ENCODE results near the gene TNF.

Gene TNF

DNA sequence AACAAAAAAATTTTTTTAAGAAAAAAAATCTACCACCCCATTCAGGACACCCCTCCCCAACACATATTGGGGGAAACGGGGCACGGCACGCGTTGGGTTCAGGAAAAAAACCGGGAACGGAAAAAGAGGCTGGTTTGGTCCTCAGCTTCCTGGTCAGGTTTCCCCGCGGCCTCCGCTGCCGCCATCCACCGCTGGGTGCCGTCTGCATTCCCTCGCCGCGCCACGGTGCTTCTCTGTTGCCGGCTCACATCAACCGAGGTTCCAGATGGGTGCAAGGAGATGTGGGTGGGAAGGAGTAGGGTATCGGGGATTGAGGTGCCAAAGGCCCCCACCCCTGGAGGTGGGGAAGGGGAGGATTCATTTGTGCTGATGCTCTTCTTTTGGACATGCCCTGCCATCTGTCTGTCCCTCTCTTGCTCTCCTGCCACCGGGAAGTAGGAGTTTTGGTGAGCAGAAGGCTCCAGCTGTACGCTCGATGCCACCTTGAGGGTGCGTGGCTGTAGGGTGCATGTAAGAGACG lies 40.8 kb upstream of the TNF start:
- TF ChIP-seq TCF4 (CRISPR knock-in tag; IDR thresholded peaks at IDR 0.05; ENCODE audit: borderline replicate concordance) (no peak), ESRRG (CRISPR knock-in tag; IDR thresholded peaks at IDR 0.05) (no peak), ZNF8 (CRISPR knock-in tag; IDR thresholded peaks at IDR 0.05) (no peak), ISL1 (CRISPR knock-in tag; IDR thresholded peaks at IDR 0.05) (no peak), ZC3H10 (CRISPR knock-in tag; IDR thresholded peaks at IDR 0.05) (no peak), CSDC2 (CRISPR knock-in tag; IDR thresholded peaks at IDR 0.05) (no peak), TOX (CRISPR knock-in tag; IDR thresholded peaks at IDR 0.05; ENCODE audit: borderline replicate concordance) (no peak)
- TF ChIP-seq, protein P1, sequence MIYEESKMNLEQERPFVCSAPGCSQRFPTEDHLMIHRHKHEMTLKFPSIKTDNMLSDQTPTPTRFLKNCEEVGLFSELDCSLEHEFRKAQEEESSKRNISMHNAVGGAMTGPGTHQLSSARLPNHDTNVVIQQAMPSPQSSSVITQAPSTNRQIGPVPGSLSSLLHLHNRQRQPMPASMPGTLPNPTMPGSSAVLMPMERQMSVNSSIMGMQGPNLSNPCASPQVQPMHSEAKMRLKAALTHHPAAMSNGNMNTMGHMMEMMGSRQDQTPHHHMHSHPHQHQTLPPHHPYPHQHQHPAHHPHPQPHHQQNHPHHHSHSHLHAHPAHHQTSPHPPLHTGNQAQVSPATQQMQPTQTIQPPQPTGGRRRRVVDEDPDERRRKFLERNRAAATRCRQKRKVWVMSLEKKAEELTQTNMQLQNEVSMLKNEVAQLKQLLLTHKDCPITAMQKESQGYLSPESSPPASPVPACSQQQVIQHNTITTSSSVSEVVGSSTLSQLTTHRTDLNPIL (CRISPR knock-in tag; IDR thresholded peaks at IDR 0.05; ENCODE audit: low read depth), result no peak
- TF ChIP-seq, protein P2, sequence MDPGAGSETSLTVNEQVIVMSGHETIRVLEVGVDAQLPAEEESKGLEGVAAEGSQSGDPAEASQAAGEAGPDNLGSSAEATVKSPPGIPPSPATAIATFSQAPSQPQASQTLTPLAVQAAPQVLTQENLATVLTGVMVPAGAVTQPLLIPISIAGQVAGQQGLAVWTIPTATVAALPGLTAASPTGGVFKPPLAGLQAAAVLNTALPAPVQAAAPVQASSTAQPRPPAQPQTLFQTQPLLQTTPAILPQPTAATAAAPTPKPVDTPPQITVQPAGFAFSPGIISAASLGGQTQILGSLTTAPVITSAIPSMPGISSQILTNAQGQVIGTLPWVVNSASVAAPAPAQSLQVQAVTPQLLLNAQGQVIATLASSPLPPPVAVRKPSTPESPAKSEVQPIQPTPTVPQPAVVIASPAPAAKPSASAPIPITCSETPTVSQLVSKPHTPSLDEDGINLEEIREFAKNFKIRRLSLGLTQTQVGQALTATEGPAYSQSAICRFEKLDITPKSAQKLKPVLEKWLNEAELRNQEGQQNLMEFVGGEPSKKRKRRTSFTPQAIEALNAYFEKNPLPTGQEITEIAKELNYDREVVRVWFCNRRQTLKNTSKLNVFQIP (CRISPR knock-in tag; IDR thresholded peaks at IDR 0.05; ENCODE audit: borderline replicate concordance, low read depth), result no peak
- no peak for ATAC-seq

DNA sequence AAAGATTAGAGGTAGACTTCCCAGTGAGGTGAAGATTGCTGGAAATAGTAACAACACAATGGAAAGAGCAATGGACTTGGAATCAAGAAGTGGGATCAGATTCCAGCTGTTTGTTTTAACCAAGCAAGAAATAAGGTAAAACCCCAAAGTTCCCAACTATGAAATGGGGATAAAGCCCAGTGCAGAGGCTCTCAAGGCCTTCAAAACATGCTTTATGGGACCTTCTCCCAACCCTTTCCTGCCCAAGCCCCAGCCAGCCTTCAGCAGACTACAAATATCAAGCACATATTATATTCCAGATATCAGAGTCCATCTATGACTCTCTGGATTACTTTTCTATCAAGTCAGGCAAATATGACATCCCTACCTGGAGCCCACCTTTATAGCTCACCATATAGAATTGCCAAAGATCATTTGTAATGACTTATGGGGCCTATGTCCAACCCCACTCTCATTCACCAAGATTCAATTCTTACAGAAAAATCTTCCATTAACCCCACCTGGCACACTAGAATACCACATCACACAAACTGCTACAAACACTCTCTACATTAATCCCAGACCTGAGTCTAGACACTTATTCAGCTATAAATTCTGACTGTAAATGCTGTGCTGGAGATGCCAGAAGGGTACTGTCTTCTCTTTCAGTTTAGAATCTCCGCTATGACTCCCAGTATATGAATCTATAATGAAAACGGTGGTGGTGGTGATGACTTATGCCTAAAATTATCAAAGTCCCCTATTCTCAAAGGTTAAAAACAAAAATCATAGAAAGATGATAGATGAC lies 39.6 kb upstream of the TNF start:
- no peak for ATAC-seq
- TF ChIP-seq, protein P3, sequence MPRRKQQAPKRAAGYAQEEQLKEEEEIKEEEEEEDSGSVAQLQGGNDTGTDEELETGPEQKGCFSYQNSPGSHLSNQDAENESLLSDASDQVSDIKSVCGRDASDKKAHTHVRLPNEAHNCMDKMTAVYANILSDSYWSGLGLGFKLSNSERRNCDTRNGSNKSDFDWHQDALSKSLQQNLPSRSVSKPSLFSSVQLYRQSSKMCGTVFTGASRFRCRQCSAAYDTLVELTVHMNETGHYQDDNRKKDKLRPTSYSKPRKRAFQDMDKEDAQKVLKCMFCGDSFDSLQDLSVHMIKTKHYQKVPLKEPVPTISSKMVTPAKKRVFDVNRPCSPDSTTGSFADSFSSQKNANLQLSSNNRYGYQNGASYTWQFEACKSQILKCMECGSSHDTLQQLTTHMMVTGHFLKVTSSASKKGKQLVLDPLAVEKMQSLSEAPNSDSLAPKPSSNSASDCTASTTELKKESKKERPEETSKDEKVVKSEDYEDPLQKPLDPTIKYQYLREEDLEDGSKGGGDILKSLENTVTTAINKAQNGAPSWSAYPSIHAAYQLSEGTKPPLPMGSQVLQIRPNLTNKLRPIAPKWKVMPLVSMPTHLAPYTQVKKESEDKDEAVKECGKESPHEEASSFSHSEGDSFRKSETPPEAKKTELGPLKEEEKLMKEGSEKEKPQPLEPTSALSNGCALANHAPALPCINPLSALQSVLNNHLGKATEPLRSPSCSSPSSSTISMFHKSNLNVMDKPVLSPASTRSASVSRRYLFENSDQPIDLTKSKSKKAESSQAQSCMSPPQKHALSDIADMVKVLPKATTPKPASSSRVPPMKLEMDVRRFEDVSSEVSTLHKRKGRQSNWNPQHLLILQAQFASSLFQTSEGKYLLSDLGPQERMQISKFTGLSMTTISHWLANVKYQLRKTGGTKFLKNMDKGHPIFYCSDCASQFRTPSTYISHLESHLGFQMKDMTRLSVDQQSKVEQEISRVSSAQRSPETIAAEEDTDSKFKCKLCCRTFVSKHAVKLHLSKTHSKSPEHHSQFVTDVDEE (CRISPR knock-in tag; IDR thresholded peaks at IDR 0.05), result no peak
- TF ChIP-seq ZNF70 (CRISPR knock-in tag; IDR thresholded peaks at IDR 0.05), result no peak
- TF ChIP-seq RARB (CRISPR knock-in tag; IDR thresholded peaks at IDR 0.05), result no peak
- TF ChIP-seq, protein P4, sequence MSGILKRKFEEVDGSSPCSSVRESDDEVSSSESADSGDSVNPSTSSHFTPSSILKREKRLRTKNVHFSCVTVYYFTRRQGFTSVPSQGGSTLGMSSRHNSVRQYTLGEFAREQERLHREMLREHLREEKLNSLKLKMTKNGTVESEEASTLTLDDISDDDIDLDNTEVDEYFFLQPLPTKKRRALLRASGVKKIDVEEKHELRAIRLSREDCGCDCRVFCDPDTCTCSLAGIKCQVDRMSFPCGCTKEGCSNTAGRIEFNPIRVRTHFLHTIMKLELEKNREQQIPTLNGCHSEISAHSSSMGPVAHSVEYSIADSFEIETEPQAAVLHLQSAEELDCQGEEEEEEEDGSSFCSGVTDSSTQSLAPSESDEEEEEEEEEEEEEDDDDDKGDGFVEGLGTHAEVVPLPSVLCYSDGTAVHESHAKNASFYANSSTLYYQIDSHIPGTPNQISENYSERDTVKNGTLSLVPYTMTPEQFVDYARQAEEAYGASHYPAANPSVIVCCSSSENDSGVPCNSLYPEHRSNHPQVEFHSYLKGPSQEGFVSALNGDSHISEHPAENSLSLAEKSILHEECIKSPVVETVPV (CRISPR knock-in tag; IDR thresholded peaks at IDR 0.05), result no peak
- no peak for TF ChIP-seq ZNF8 (CRISPR knock-in tag; IDR thresholded peaks at IDR 0.05)
- TF ChIP-seq ISL1 (CRISPR knock-in tag; IDR thresholded peaks at IDR 0.05), result no peak
- TF ChIP-seq ZFP30 (CRISPR knock-in tag; IDR thresholded peaks at IDR 0.05), result no peak
- TF ChIP-seq TOX (CRISPR knock-in tag; IDR thresholded peaks at IDR 0.05; ENCODE audit: borderline replicate concordance), result no peak
- no peak for TF ChIP-seq ZC3H10 (CRISPR knock-in tag; IDR thresholded peaks at IDR 0.05)
- TF ChIP-seq, protein P5, sequence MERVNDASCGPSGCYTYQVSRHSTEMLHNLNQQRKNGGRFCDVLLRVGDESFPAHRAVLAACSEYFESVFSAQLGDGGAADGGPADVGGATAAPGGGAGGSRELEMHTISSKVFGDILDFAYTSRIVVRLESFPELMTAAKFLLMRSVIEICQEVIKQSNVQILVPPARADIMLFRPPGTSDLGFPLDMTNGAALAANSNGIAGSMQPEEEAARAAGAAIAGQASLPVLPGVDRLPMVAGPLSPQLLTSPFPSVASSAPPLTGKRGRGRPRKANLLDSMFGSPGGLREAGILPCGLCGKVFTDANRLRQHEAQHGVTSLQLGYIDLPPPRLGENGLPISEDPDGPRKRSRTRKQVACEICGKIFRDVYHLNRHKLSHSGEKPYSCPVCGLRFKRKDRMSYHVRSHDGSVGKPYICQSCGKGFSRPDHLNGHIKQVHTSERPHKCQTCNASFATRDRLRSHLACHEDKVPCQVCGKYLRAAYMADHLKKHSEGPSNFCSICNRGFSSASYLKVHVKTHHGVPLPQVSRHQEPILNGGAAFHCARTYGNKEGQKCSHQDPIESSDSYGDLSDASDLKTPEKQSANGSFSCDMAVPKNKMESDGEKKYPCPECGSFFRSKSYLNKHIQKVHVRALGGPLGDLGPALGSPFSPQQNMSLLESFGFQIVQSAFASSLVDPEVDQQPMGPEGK (CRISPR knock-in tag; IDR thresholded peaks at IDR 0.05; ENCODE audit: borderline replicate concordance), result no peak
- TF ChIP-seq CSDC2 (CRISPR knock-in tag; IDR thresholded peaks at IDR 0.05), result no peak
- no peak for TF ChIP-seq GLIS3 (CRISPR knock-in tag; IDR thresholded peaks at IDR 0.05)
- TF ChIP-seq, protein P1 (CRISPR knock-in tag; IDR thresholded peaks at IDR 0.05; ENCODE audit: low read depth), result no peak
- no peak for TF ChIP-seq ARNTL (CRISPR knock-in tag; IDR thresholded peaks at IDR 0.05; ENCODE audit: borderline replicate concordance, low read depth)
